K562 (cell line): ENCODE measurements around the gene ACACB. TPM values are rescaled to one million over a fixed set of nuclear protein-coding genes. Genes with fewer than 3 reads are reported as not detected.

Source experiments
- ASH1L ChIP-seq: fragments of 450-650 bp; IDR thresholded peaks from 2 replicates; pipeline ENCODE4 v1.6.1; 2018; ENCODE audit warnings: borderline replicate concordance, mild to moderate bottlenecking, low read depth; ENCODE audit not compliant: partially characterized antibody
- ZNF445 ChIP-seq: fragments of 250-450 bp; sonication (Bioruptor Pico); IDR thresholded peaks from 2 replicates; pipeline ENCODE4 v1.4.0; 2020; ENCODE audit warnings: low read depth, mild to moderate bottlenecking, moderate library complexity
- polyA plus RNA-seq, 8 experiments: library from polyadenylated mRNA; depleted of rRNA in 4 of 8; stranded (reverse) in 5 of 8; unstranded in 3 of 8; fragments of >200 nt; fragmentation: Nextera tagmentation in 2 of 8; fragmentation: Illumina TruSeq in 1 of 8; extraction: Ambion mirVana in 2 of 8; extraction: Trizol in 1 of 8; gene quantifications; 2 replicates each; pipeline versions ENCODE4 v1.2.1 to v1.2.3, GENCODE V29; 2011 to 2014; ENCODE audit warnings: inconsistent platforms in 1 of 8, missing spikeins in 1 of 8
- total RNA-seq, 7 experiments: library from RNA; depleted of rRNA in 6 of 7; stranded (reverse); fragments of >200 nt in 6 of 7; fragmentation: Illumina TruSeq in 2 of 7; extraction: Trizol in 2 of 7; gene quantifications; 2 replicates each; pipeline versions ENCODE4 v1.2.1 to v1.2.3, GENCODE V29; 2011 to 2021; ENCODE audit warnings: low replicate concordance in 1 of 7
- TF ChIP-seq, protein P1 (sequence below), 2 experiments: fragments of 450-650 bp; IDR thresholded peaks; 2 replicates each; pipeline ENCODE4 v1.6.1; 2016; ENCODE audit warnings: mild to moderate bottlenecking in 2 of 2, borderline replicate concordance in 1 of 2, low read depth in 1 of 2, moderate library complexity in 1 of 2
- TF ChIP-seq, protein P2 (sequence below): fragments of 250-450 bp; sonication (Bioruptor Pico); IDR thresholded peaks from 2 replicates; pipeline ENCODE4 v1.8.0; 2022; ENCODE audit warnings: moderate library complexity, mild to moderate bottlenecking, inconsistent platforms
- TF ChIP-seq, protein P3 (sequence below), 2 experiments: fragments of 450-650 bp in 1 of 2; sonication (generic) in 1 of 2; formaldehyde crosslinking in 1 of 2; IDR thresholded peaks in 1 of 2; conservative IDR thresholded peaks in 1 of 2; 2 replicates each; pipeline versions ENCODE4 v1.6.1 to v1.8.1; 2016 to 2023; ENCODE audit warnings: mild to moderate bottlenecking in 2 of 2, moderate library complexity in 2 of 2, inconsistent platforms in 1 of 2, missing genetic modification reagents in 1 of 2
- TF ChIP-seq, protein P4 (sequence below): sonication (generic); formaldehyde crosslinking; IDR thresholded peaks from 2 replicates; pipeline ENCODE4 v1.5.0; 2020; ENCODE audit warnings: missing genetic modification reagents

ACACB gene
- total and polyA plus RNA-seq, 9 of the 15 experiments (the other 6 are each of a cell fraction or from before 2014, with no cell fraction given) = 0.10 to 2.5 (median 0.83) TPM

DNA sequence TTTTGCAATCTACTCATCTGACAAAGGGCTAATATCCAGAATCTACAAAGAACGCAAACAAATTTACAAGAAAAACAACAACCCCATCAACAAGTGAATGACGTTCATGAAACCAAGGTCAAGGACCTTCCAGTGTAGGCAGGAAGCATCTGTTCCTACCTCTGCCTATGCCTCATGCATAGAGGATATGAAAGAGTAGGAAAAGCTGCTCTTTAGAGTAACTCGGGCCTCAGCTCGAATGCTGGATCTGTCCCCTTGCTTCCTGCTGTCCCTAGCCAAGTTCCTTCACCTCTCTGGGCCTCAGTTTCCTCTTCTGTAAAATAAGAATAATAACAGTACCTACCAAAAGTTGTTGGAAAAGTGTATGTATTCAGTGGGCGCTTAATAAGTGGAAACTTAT, 127.7 kb downstream of the ACACB start (continued):
- TF ChIP-seq, protein P1, sequence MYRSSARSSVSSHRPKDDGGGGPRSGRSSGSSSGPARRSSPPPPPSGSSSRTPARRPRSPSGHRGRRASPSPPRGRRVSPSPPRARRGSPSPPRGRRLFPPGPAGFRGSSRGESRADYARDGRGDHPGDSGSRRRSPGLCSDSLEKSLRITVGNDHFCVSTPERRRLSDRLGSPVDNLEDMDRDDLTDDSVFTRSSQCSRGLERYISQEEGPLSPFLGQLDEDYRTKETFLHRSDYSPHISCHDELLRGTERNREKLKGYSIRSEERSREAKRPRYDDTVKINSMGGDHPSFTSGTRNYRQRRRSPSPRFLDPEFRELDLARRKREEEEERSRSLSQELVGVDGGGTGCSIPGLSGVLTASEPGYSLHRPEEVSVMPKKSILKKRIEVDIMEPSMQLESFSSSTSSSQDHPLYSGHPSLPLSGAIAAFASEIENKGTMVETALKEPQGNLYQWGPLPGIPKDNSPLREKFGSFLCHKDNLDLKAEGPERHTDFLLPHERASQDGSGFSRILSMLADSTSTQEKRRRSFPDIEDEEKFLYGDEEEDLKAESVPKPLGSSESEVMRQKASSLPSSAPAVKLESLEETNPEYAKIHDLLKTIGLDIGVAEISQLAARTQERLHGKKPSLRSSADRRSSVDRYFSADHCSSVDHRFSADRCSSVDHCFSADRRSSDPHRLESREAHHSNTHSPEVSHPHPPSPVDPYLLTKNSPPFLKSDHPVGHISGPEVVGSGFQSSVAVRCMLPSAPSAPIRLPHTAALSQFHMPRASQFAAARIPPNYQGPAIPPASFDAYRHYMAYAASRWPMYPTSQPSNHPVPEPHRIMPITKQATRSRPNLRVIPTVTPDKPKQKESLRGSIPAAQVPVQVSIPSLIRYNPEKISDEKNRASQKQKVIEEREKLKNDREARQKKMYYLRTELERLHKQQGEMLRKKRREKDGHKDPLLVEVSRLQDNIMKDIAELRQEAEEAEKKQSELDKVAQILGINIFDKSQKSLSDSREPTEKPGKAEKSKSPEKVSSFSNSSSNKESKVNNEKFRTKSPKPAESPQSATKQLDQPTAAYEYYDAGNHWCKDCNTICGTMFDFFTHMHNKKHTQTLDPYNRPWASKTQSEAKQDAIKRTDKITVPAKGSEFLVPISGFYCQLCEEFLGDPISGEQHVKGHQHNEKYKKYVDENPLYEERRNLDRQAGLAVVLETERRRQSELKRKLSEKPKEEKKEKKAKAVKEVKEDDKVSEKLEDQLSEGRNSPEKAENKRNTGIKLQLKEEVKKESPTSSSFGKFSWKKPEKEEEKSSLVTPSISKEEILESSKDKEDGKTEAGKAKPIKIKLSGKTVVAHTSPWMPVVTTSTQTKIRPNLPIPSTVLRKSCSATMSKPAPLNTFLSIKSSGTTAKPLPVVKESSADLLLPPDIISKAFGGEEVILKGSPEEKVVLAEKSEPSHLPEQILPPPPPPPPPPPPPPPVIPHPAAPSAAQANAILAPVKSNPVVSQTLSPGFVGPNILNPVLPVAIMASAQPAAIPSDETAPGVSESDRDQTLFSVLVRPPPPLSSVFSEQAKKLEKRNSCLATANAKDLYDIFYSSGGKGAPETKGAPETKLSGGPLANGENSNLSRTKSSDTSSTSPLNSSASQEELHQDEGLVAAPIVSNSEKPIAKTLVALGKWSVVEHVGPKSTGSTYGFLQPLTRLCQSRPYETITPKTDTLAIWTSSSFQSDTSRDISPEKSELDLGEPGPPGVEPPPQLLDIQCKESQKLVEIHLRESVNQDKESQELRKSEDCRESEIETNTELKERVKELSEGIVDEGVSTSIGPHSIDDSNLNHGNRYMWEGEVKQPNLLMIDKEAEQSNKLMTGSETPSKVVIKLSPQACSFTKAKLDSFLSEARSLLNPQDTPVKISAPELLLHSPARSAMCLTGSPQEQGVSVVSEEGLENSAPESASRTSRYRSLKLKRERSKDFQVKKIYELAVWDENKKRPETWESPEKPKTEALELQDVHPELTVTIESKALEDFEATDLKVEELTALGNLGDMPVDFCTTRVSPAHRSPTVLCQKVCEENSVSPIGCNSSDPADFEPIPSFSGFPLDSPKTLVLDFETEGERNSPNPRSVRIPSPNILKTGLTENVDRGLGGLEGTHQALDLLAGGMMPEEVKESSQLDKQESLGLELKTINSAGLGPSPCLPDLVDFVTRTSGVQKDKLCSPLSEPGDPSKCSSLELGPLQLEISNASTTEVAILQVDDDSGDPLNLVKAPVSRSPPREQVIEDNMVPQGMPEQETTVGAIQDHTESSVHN (IDR thresholded peaks at IDR 0.05; ENCODE audit: borderline replicate concordance in 1 of 2, low read depth in 1 of 2) = no peak
- TF ChIP-seq ASH1L (no peak), ZNF445 (CRISPR knock-in tag) (no peak)
- TF ChIP-seq, protein P2, sequence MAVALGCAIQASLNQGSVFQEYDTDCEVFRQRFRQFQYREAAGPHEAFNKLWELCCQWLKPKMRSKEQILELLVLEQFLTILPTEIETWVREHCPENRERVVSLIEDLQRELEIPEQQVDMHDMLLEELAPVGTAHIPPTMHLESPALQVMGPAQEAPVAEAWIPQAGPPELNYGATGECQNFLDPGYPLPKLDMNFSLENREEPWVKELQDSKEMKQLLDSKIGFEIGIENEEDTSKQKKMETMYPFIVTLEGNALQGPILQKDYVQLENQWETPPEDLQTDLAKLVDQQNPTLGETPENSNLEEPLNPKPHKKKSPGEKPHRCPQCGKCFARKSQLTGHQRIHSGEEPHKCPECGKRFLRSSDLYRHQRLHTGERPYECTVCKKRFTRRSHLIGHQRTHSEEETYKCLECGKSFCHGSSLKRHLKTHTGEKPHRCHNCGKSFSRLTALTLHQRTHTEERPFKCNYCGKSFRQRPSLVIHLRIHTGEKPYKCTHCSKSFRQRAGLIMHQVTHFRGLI (CRISPR knock-in tag) = no peak
- TF ChIP-seq, protein P3, sequence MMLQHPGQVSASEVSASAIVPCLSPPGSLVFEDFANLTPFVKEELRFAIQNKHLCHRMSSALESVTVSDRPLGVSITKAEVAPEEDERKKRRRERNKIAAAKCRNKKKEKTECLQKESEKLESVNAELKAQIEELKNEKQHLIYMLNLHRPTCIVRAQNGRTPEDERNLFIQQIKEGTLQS (IDR thresholded peaks at IDR 0.05) = no peak
- TF ChIP-seq, protein P3 (CRISPR knock-in tag; conservative IDR thresholded peaks at IDR 0.05) = no peak
- TF ChIP-seq, protein P4, sequence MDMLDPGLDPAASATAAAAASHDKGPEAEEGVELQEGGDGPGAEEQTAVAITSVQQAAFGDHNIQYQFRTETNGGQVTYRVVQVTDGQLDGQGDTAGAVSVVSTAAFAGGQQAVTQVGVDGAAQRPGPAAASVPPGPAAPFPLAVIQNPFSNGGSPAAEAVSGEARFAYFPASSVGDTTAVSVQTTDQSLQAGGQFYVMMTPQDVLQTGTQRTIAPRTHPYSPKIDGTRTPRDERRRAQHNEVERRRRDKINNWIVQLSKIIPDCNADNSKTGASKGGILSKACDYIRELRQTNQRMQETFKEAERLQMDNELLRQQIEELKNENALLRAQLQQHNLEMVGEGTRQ (CRISPR knock-in tag) = no peak
